NCI-H2107 treated with DMSO at 0.1 percent for 48 hours (cell line): ENCODE data around the gene SLC38A1.

Experiments used
- DNase-seq: peaks from one replicate; lab custom pipeline; 2025; ENCODE audit not compliant: unreplicated experiment; lab: John Stamatoyannopoulos, UW

SLC38A1 gene

DNA sequence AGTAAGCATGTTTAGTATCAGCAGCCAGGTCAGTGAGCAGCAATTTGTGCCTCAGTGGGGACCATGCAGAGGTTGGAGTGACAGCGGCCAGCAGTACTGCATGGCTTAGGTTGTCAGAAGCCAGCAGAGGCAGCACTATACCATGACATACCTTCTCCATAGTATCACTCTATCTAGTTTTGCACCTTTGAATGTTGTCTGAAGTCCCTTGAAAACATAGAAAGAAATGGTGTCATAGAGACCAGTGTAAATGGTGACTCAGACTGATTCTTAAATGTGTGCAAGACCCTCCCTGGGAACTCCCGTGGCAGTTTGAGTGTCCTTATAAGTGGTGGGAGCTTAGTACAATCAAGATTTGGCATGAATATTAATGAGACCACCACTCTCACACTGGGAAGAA lies 124.4 kb downstream of the SLC38A1 start:
- DNase-seq, result no peak

DNA sequence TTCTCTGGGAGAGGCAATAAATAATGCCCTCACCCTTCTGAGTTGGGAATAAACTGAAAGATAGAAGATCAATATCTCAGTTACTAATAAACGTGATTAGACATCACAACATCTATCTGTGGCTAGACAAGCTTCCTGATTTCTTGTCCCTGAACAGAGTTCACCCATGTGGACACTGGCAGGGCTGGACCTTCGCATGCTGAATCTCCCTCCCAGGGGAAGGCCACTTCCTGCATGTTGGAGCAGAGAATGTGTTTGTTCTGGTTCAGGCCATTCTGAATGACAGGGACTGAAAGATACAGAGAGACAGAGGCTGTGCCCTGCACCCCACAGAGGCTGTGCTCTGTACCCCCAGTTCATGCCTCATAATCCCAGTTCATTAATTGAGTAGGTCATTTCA lies 132.6 kb downstream of the SLC38A1 start:
- DNase-seq, result no peak

DNA sequence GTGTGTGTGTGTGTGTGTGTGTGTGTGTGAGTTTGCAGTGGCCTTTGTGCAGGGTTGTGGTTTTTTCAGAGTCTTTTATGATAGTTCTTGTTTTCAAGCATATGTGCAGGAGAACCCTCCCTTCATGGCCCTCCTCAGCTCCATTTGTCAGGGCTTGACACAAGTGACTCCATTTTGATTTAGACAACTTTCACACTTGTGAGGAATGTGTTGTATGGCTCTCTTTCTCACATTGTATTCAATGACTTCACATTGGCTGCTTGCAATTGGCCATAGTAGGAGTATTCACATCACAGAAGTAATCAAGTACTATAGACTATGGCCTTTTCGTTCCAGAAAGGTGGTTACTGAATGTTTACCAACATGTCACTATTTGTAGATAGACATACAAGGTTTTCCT lies 133.1 kb downstream of the SLC38A1 start:
- DNase-seq, result no peak

DNA sequence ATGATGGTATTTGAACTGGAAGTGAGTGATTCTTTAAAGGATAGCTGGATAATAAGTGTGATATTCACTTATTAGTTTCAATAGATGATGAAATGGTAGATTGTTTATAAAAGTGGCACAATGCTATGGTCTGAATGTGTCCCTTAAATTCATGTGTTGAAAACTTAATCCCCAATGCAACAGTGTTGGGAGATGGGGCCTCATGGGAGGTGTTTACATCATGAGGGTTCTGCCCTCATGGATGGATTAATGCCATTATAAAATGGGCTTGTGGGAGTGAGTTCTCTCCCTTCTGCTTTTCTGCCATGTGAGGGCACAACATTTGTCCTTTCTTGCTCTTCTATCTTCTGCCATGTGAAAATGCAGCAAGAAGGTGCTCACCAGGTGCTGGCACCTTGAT lies 134.0 kb downstream of the SLC38A1 start:
- no peak for DNase-seq

DNA sequence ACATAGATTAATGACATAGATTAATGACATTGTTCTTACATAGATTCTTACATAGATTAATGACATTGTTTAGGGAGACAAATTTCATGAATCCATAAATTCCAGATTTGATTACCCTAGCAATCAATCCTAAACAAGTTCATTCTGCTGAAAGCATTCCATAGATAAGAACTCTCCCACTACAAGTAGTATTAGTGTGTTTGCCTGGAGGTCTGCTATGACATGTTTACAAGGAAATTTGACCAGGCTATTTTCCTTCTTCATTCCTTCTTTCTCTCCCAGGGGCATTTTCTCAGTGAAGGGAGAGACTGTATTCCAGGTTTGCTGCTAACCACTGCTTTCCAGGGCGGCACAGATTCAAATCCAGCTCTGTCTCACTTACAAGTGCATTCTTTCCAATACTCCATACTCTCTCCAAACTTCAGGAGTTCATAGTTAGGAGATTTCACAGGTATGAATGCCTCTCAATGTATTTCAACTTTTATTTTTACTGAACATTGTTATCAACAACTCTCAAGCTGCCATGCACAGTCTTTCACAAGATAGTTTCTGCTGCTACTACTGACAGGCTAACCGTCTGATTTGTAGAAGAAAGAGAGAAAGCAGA lies 134.5 kb downstream of the SLC38A1 start:
- no peak for DNase-seq

DNA sequence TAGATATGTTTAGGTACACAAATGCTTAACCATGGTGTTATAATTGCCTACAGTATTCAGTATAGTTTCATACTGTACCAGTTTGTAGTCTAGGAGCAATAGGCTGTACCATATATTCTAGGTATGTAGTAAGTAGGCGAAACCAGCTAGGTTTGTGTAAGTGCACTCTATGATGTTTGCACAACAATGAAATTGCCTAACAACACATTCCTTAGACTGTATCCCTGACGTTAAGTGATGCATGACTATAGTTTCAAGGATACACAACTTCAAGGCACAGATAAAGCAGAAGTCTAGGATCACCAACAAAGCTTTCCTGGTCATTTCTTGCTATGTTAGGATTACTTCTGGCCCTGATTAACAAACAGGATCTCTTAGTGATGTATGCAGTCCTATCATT lies 135.1 kb downstream of the SLC38A1 start:
- no peak for DNase-seq
